GM21576 (cell line): ENCODE measurements around the gene DEFB118.
"Not testable (repeated sequence)": the region's sequence is repeated elsewhere in the genome, so short reads cannot be mapped to it uniquely, and the experiment has no call there.

ENCODE experiments used
- ATAC-seq: cut with Tn5 transposase; IDR thresholded peaks from one replicate; pipeline ENCODE4 v1.9.1; 2021; ENCODE audit warnings: mild to moderate bottlenecking, moderate library complexity; ENCODE audit not compliant: unreplicated experiment

The DEFB118 gene

GRCh38 chr20:31368301-31368700 lies at the start of gene DEFB118:
Gene DEFB118 (plus strand): TSS chr20:31368601. CDS start chr20:31368651, 50 bp downstream.
- ATAC-seq: no peak

GRCh38 chr20:31322504-31322903 lies 45.9 kb upstream of the DEFB118 start:
- ATAC-seq: no peak

GRCh38 chr20:31330893-31331292 lies 37.5 kb upstream of the DEFB118 start:
- ATAC-seq: no peak

- no peak for ATAC-seq
These were observed 26.9 kb upstream of the DEFB118 start for GRCh38 chr20:31341470-31341869.

GRCh38 chr20:31355981-31356380 lies 12.4 kb upstream of the DEFB118 start:
- ATAC-seq: no peak

GRCh38 chr20:31363295-31363694 lies 5.1 kb upstream of the DEFB118 start:
- ATAC-seq: no peak

GRCh38 chr20:31364272-31364671 lies 4.1 kb upstream of the DEFB118 start:
- ATAC-seq: not testable (repeated sequence)

GRCh38 chr20:31374346-31374745 lies 5.9 kb downstream of the DEFB118 start:
- ATAC-seq: no peak

- no peak for ATAC-seq
These were observed 22.1 kb downstream of the DEFB118 start, which contains the start of gene DEFB119 for GRCh38 chr20:31390490-31390889. Gene DEFB119 (minus strand): TSS chr20:31390590. CDS start chr20:31390483, 107 bp downstream.

- ATAC-seq: no peak
These were observed 24.4 kb downstream of the DEFB118 start for GRCh38 chr20:31392836-31393235.

GRCh38 chr20:31394900-31395299 lies 26.5 kb downstream of the DEFB118 start:
- no peak for ATAC-seq

GRCh38 chr20:31403886-31404285 lies 35.5 kb downstream of the DEFB118 start:
- no peak for ATAC-seq

- ATAC-seq: no peak
These were observed 37.7 kb downstream of the DEFB118 start, which contains the start of gene DEFB121 for GRCh38 chr20:31406115-31406514. Gene DEFB121 (minus strand): TSS chr20:31406215. CDS start chr20:31406152, 63 bp downstream.

- ATAC-seq: no peak
These were observed 41.6 kb downstream of the DEFB118 start for GRCh38 chr20:31410011-31410410.

- no peak for ATAC-seq
These were observed 46.0 kb downstream of the DEFB118 start for GRCh38 chr20:31414381-31414780.

- ATAC-seq: no peak
These were observed 47.3 kb downstream of the DEFB118 start for GRCh38 chr20:31415653-31416052.

GRCh38 chr20:31418307-31418706 lies 49.9 kb downstream of the DEFB118 start:
- no peak for ATAC-seq
